Keratinocyte (primary cell): ENCODE data around the gene SH3GL3. TPM values are rescaled to one million over a fixed set of nuclear protein-coding genes. Genes with fewer than 3 reads are reported as not detected.

Experiments used
- DNase-seq: peaks from one replicate; pipeline ENCODE4 v3.0.0-alpha.2; 2011; ENCODE audit warnings: low read depth, missing footprints, low spot score
- FAIRE-seq: peaks from 2 replicates; lab custom pipeline; 2011; peaks lifted over from hg19 to GRCh38; lab: Jason Lieb, UNC
- H2AFZ ChIP-seq: 2 replicates; pipeline ENCODE4 v1.6.0; 2012; ENCODE audit warnings: low read length, control low read depth, inconsistent platforms; ENCODE audit not compliant: control insufficient read depth
- H3K27ac ChIP-seq: 2 replicates; pipeline ENCODE4 v1.5.1; 2011; ENCODE audit warnings: low read length; ENCODE audit not compliant: control insufficient read depth, insufficient read depth
- H3K27me3 ChIP-seq: 3 replicates; pipeline ENCODE4 v1.6.0; 2011; ENCODE audit warnings: low read length; ENCODE audit not compliant: control insufficient read depth, insufficient read depth; ENCODE audit errors: extremely low read depth
- H3K36me3 ChIP-seq, 2 experiments: 2 replicates in 1 of 2; 3 replicates in 1 of 2; pipeline ENCODE4 v1.5.1; 2011; ENCODE audit warnings: low read length in 2 of 2, mild to moderate bottlenecking in 1 of 2; ENCODE audit not compliant: control insufficient read depth in 2 of 2, insufficient read depth in 2 of 2; ENCODE audit errors: extremely low read depth in 1 of 2
- H3K4me1 ChIP-seq: 3 replicates; pipeline ENCODE4 v1.5.1; 2011; ENCODE audit warnings: low read length; ENCODE audit not compliant: control insufficient read depth, insufficient read depth; ENCODE audit errors: extremely low read depth
- H3K4me2 ChIP-seq: 3 replicates; pipeline ENCODE4 v1.6.0; 2011; ENCODE audit warnings: low read depth, low read length; ENCODE audit not compliant: control insufficient read depth, insufficient read depth; ENCODE audit errors: extremely low read depth
- H3K4me3 ChIP-seq, 3 experiments: fragments of 200-600 bp in 1 of 3; sonication (generic) in 1 of 3; 2 replicates in 2 of 3; 3 replicates in 1 of 3; pipeline ENCODE4 v1.5.1; 2011 to 2016; ENCODE audit warnings: low read length in 3 of 3, mild to moderate bottlenecking in 3 of 3, control low read depth in 2 of 3, inconsistent platforms in 1 of 3, low read depth in 1 of 3, mixed read lengths in 1 of 3, mixed run types in 1 of 3, moderate library complexity in 1 of 3; ENCODE audit not compliant: control insufficient read depth in 2 of 3, insufficient read depth in 2 of 3; ENCODE audit errors: extremely low read depth in 1 of 3
- H3K79me2 ChIP-seq: 2 replicates; pipeline ENCODE4 v1.6.0; 2012; ENCODE audit warnings: low read length; ENCODE audit not compliant: control insufficient read depth, insufficient read depth
- H3K9ac ChIP-seq: 3 replicates; pipeline ENCODE4 v1.6.0; 2011; ENCODE audit warnings: low read length; ENCODE audit not compliant: control insufficient read depth, insufficient read depth; ENCODE audit errors: extremely low read depth
- H3K9me1 ChIP-seq: 3 replicates; pipeline ENCODE4 v1.6.0; 2011; ENCODE audit warnings: low read length; ENCODE audit not compliant: control insufficient read depth, insufficient read depth; ENCODE audit errors: extremely low read depth
- H3K9me3 ChIP-seq: 2 replicates; pipeline ENCODE4 v1.5.1; 2012; ENCODE audit warnings: low read depth, low read length; ENCODE audit not compliant: control insufficient read depth
- H4K20me1 ChIP-seq: 3 replicates; pipeline ENCODE4 v1.6.0; 2011; ENCODE audit warnings: low read length; ENCODE audit not compliant: control insufficient read depth, insufficient read depth; ENCODE audit errors: extremely low read depth
- EZH2 ChIP-seq: IDR thresholded peaks from one replicate; pipeline ENCODE4 v1.6.1; 2012; ENCODE audit warnings: inconsistent platforms, mild to moderate bottlenecking, low read length, moderate library complexity
- dilution Hi-C: fragments of 300-500 bp; cut with MboI; formaldehyde crosslinking; loops from one replicate; pipeline ENCODE4 v1.7.0; 2020; ENCODE audit warnings: low sequenced_read_pairs; ENCODE audit not compliant: extremely low pct_ligation_motif_present
- polyA plus RNA-seq, 5 experiments: library from polyadenylated mRNA; depleted of rRNA in 3 of 5; stranded (reverse) in 3 of 5; stranded (forward) in 1 of 5; unstranded in 1 of 5; fragments of >200 nt; gene quantifications; 1 replicate in 1 of 5; 2 replicates in 3 of 5; 3 replicates in 1 of 5; pipeline versions ENCODE4 v1.2.1 to v1.2.3, GENCODE V29; 2011 to 2012; ENCODE audit warnings: missing spikeins in 2 of 5, low read depth in 1 of 5, low replicate concordance in 1 of 5
- TF ChIP-seq, protein P1 (sequence below), 3 experiments: IDR thresholded peaks in 1 of 3; conservative IDR thresholded peaks in 1 of 3; optimal IDR thresholded peaks in 1 of 3; 2 replicates in 2 of 3; 3 replicates in 1 of 3; pipeline versions ENCODE3 to v1.5.1; 2011; ENCODE audit warnings: low read length in 3 of 3, mild to moderate bottlenecking in 3 of 3, moderate library complexity in 2 of 3, control low read depth in 1 of 3, inconsistent platforms in 1 of 3; ENCODE audit not compliant: insufficient read depth in 2 of 3; ENCODE audit errors: extremely low read depth in 1 of 3

The SH3GL3 gene
- polyA plus RNA-seq, 1 donor (not counting 4 experiments of a cell fraction or from before 2014, with no cell fraction given): 0.20 TPM

- H3K4me2 ChIP-seq: no peak overlapping the region
- H2AFZ ChIP-seq: no peak overlapping the region
- dilution Hi-C loops: no loop called here
- no peaks in the 10 kb centered on the region for H3K27me3 ChIP-seq
- peaks cover 3% of the 10 kb centered on the region for H3K4me1 ChIP-seq
- no peaks in the 10 kb centered on the region for H4K20me1 ChIP-seq
- FAIRE-seq (no peak), DNase-seq (no peak)
- no peaks in the 10 kb centered on the region for H3K79me2 ChIP-seq
- TF ChIP-seq, protein P1, sequence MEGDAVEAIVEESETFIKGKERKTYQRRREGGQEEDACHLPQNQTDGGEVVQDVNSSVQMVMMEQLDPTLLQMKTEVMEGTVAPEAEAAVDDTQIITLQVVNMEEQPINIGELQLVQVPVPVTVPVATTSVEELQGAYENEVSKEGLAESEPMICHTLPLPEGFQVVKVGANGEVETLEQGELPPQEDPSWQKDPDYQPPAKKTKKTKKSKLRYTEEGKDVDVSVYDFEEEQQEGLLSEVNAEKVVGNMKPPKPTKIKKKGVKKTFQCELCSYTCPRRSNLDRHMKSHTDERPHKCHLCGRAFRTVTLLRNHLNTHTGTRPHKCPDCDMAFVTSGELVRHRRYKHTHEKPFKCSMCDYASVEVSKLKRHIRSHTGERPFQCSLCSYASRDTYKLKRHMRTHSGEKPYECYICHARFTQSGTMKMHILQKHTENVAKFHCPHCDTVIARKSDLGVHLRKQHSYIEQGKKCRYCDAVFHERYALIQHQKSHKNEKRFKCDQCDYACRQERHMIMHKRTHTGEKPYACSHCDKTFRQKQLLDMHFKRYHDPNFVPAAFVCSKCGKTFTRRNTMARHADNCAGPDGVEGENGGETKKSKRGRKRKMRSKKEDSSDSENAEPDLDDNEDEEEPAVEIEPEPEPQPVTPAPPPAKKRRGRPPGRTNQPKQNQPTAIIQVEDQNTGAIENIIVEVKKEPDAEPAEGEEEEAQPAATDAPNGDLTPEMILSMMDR (optimal IDR thresholded peaks at IDR 0.05 in 1 of 3, IDR thresholded peaks at IDR 0.05 in 1 of 3, conservative IDR thresholded peaks at IDR 0.05 in 1 of 3; ENCODE audit: extremely low read depth in 1 of 3, insufficient read depth in 2 of 3, low read length in 3 of 3): no peak
- no peak for TF ChIP-seq EZH2
- no peak overlapping the region for H3K4me3 ChIP-seq
- no peaks in the 10 kb centered on the region for H3K36me3 ChIP-seq
- no peak overlapping the region for H3K27ac ChIP-seq
- no peaks in the 10 kb centered on the region for H3K9me1 ChIP-seq
- H3K9me3 ChIP-seq: no peaks in the 10 kb centered on the region
- no peak overlapping the region for H3K9ac ChIP-seq
Measured at GRCh38 chr15:83476066-83476465, 28.9 kb downstream of the SH3GL3 start.

GRCh38 chr15:83476708-83477107 lies 29.6 kb downstream of the SH3GL3 start:
- Histone ChIP-seq H3K9me1 (no peaks in the 10 kb centered on the region), H3K27ac (no peak overlapping the region), H2AFZ (no peak overlapping the region), H3K79me2 (no peaks in the 10 kb centered on the region), H3K9ac (no peak overlapping the region), H3K4me1 (peaks cover 3% of the 10 kb centered on the region), H3K36me3 (no peaks in the 10 kb centered on the region), H3K27me3 (no peaks in the 10 kb centered on the region), H3K4me2 (no peak overlapping the region), H3K4me3 (no peak overlapping the region), H4K20me1 (no peaks in the 10 kb centered on the region), H3K9me3 (no peaks in the 10 kb centered on the region)
- FAIRE-seq (no peak), DNase-seq (no peak)
- dilution Hi-C loops: no loop called here
- TF ChIP-seq EZH2: no peak
- TF ChIP-seq, protein P1 (optimal IDR thresholded peaks at IDR 0.05 in 1 of 3, IDR thresholded peaks at IDR 0.05 in 1 of 3, conservative IDR thresholded peaks at IDR 0.05 in 1 of 3; ENCODE audit: extremely low read depth in 1 of 3, insufficient read depth in 2 of 3, low read length in 3 of 3): no peak
